GM12892 (cell line): ENCODE data around the gene PRLR.

Source experiments
- POLR2A ChIP-seq: IDR thresholded peaks from 2 replicates; pipeline ENCODE4 v1.6.1; 2011; ENCODE audit warnings: low read depth, low read length, control low read depth
- POLR2AphosphoS5 ChIP-seq: IDR thresholded peaks from 2 replicates; pipeline ENCODE4 v1.6.1; 2011; ENCODE audit warnings: low read depth, low read length, control low read depth
- TAF1 ChIP-seq: IDR thresholded peaks from 2 replicates; pipeline ENCODE4 v1.6.1; 2011; ENCODE audit warnings: low read depth, mild to moderate bottlenecking, control low read depth, low read length, borderline replicate concordance

GRCh38 chr5:35163710-35164033, 66.6 kb downstream of the PRLR start:
- TF ChIP-seq POLR2AphosphoS5 (no peak), POLR2A (no peak), TAF1 (no peak)
